Measurements from ENCODE around the gene COL7A1. TPM values are rescaled to one million over a fixed set of nuclear protein-coding genes. Genes with fewer than 3 reads are reported as not detected.
A peak's percentile ranks its signal among the peaks of the same experiment; 100 is the strongest.

Gene COL7A1
- polyA plus RNA-seq, 2 donors, result 60.7 to 265 TPM

GRCh38 chr3:48621461-48621869, 26.3 kb upstream of the COL7A1 start, which contains the start of gene TMEM89:
Gene TMEM89, minus strand, starts transcription at chr3:48621769. Its CDS starts 13 bp downstream, at chr3:48621756.
- 91 to 93% methylated on average over 16 to 19 of the region's 19 CpGs for WGBS, 2 donors
- peaks cover 5% of the 10 kb centered on the region in 2 donors for H3K9me3 ChIP-seq (ENCODE audit: control insufficient read depth in 2 of 2, insufficient read depth in 1 of 2, low read depth in 1 of 2, low read length in 1 of 2)
- H3K36me3 ChIP-seq (ENCODE audit: control insufficient read depth in 2 of 2, insufficient read depth in 2 of 2, low read length in 1 of 2), result peaks cover 0 to 14% of the 10 kb centered on the region in 2 donors
- no peak within 1 kb of the TSS for H3K4me3 ChIP-seq (ENCODE audit: low read depth in 1 of 2, low read length in 2 of 2)
- no peaks in the 10 kb centered on the region for H3K4me1 ChIP-seq (ENCODE audit: control insufficient read depth in 2 of 2, insufficient read depth in 2 of 2, low read length in 1 of 2)
- peaks cover 0 to 3% of the 10 kb centered on the region in 2 donors for H3K27me3 ChIP-seq (ENCODE audit: control insufficient read depth in 1 of 2, insufficient read depth in 2 of 2, low read length in 2 of 2)
- no peak within 1 kb of the TSS for H3K27ac ChIP-seq (ENCODE audit: low read depth in 2 of 2, low read length in 1 of 2)

- no peak overlapping the region for H3K4me3 ChIP-seq (ENCODE audit: low read depth in 1 of 2, low read length in 2 of 2)
- 79 to 86% methylated on average over 7 of the region's 7 CpGs for WGBS, 2 donors
- no peaks in the 10 kb centered on the region for H3K4me1 ChIP-seq (ENCODE audit: control insufficient read depth in 2 of 2, insufficient read depth in 2 of 2, low read length in 1 of 2)
- H3K27ac ChIP-seq (ENCODE audit: low read depth in 2 of 2, low read length in 1 of 2), result no peak overlapping the region
- peaks cover 0 to 3% of the 10 kb centered on the region in 2 donors for H3K27me3 ChIP-seq (ENCODE audit: control insufficient read depth in 1 of 2, insufficient read depth in 2 of 2, low read length in 2 of 2)
- H3K9me3 ChIP-seq (ENCODE audit: control insufficient read depth in 2 of 2, insufficient read depth in 1 of 2, low read depth in 1 of 2, low read length in 1 of 2), result peaks cover 5% of the 10 kb centered on the region in 2 donors
- H3K36me3 ChIP-seq (ENCODE audit: control insufficient read depth in 2 of 2, insufficient read depth in 2 of 2, low read length in 1 of 2), result peaks cover 0 to 2% of the 10 kb centered on the region in 2 donors
These were observed 24.7 kb upstream of the COL7A1 start for GRCh38 chr3:48619541-48620524.

- H3K4me3 ChIP-seq (ENCODE audit: low read depth in 1 of 2, low read length in 2 of 2), result no peak overlapping the region
- H3K36me3 ChIP-seq (ENCODE audit: control insufficient read depth in 2 of 2, insufficient read depth in 2 of 2, low read length in 1 of 2), result no peaks in the 10 kb centered on the region
- 94 to 98% methylated on average over 4 of the region's 4 CpGs for WGBS, 2 donors
- H3K9me3 ChIP-seq (ENCODE audit: control insufficient read depth in 2 of 2, insufficient read depth in 1 of 2, low read depth in 1 of 2, low read length in 1 of 2), result peaks cover 5% of the 10 kb centered on the region in 2 donors
- H3K27ac ChIP-seq (ENCODE audit: low read depth in 2 of 2, low read length in 1 of 2), result no peak overlapping the region
- peaks cover 0 to 3% of the 10 kb centered on the region in 2 donors for H3K27me3 ChIP-seq (ENCODE audit: control insufficient read depth in 1 of 2, insufficient read depth in 2 of 2, low read length in 2 of 2)
- no peaks in the 10 kb centered on the region for H3K4me1 ChIP-seq (ENCODE audit: control insufficient read depth in 2 of 2, insufficient read depth in 2 of 2, low read length in 1 of 2)
These were observed 22.4 kb upstream of the COL7A1 start for GRCh38 chr3:48617559-48617958.

- Histone ChIP-seq H3K4me1 (ENCODE audit: control insufficient read depth in 2 of 2, insufficient read depth in 2 of 2, low read length in 1 of 2) (peaks cover 0 to 2% of the 10 kb centered on the region in 2 donors), H3K4me3 (ENCODE audit: low read depth in 1 of 2, low read length in 2 of 2) (no peak overlapping the region), H3K27ac (ENCODE audit: low read depth in 2 of 2, low read length in 1 of 2) (no peak overlapping the region), H3K27me3 (ENCODE audit: control insufficient read depth in 1 of 2, insufficient read depth in 2 of 2, low read length in 2 of 2) (peaks cover 0 to 3% of the 10 kb centered on the region in 2 donors), H3K9me3 (ENCODE audit: control insufficient read depth in 2 of 2, insufficient read depth in 1 of 2, low read depth in 1 of 2, low read length in 1 of 2) (peaks cover 5% of the 10 kb centered on the region in 2 donors), H3K36me3 (ENCODE audit: control insufficient read depth in 2 of 2, insufficient read depth in 2 of 2, low read length in 1 of 2) (no peaks in the 10 kb centered on the region)
- WGBS, 2 donors, result 43 to 47% methylated on average over 3 of the region's 3 CpGs
These were observed 18.9 kb upstream of the COL7A1 start for GRCh38 chr3:48614044-48614443.

- WGBS, 2 donors, result 38 to 47% methylated on average over 1 of the region's 1 CpG
- H3K4me1 ChIP-seq (ENCODE audit: control insufficient read depth in 2 of 2, insufficient read depth in 2 of 2, low read length in 1 of 2), result peaks cover 0 to 2% of the 10 kb centered on the region in 2 donors
- H3K27me3 ChIP-seq (ENCODE audit: control insufficient read depth in 1 of 2, insufficient read depth in 2 of 2, low read length in 2 of 2), result peaks cover 0 to 3% of the 10 kb centered on the region in 2 donors
- H3K9me3 ChIP-seq (ENCODE audit: control insufficient read depth in 2 of 2, insufficient read depth in 1 of 2, low read depth in 1 of 2, low read length in 1 of 2), result peaks cover 2 to 3% of the 10 kb centered on the region in 2 donors
- no peak overlapping the region for H3K27ac ChIP-seq (ENCODE audit: low read depth in 2 of 2, low read length in 1 of 2)
- H3K36me3 ChIP-seq (ENCODE audit: control insufficient read depth in 2 of 2, insufficient read depth in 2 of 2, low read length in 1 of 2), result no peaks in the 10 kb centered on the region
- H3K4me3 ChIP-seq (ENCODE audit: low read depth in 1 of 2, low read length in 2 of 2), result no peak overlapping the region
These were observed 17.2 kb upstream of the COL7A1 start for GRCh38 chr3:48612309-48612708.

GRCh38 chr3:48609088-48610005, 14.2 kb upstream of the COL7A1 start, which contains the start of gene UQCRC1:
Gene UQCRC1, minus strand, starts transcription at chr3:48609646. Its CDS starts 26 bp downstream, at chr3:48609620.
- peaks cover 8 to 13% of the 10 kb centered on the region in 2 donors for H3K36me3 ChIP-seq (ENCODE audit: control insufficient read depth in 2 of 2, insufficient read depth in 2 of 2, low read length in 1 of 2)
- H3K4me1 ChIP-seq (ENCODE audit: control insufficient read depth in 2 of 2, insufficient read depth in 2 of 2, low read length in 1 of 2), result peaks cover 0 to 2% of the 10 kb centered on the region in 2 donors
- peak within 1 kb of the TSS; percentile 80 to 96 for H3K27ac ChIP-seq (ENCODE audit: low read depth in 2 of 2, low read length in 1 of 2)
- peak within 1 kb of the TSS; percentile 84 to 96 for H3K4me3 ChIP-seq (ENCODE audit: low read depth in 1 of 2, low read length in 2 of 2)
- H3K9me3 ChIP-seq (ENCODE audit: control insufficient read depth in 2 of 2, insufficient read depth in 1 of 2, low read depth in 1 of 2, low read length in 1 of 2), result no peaks in the 10 kb centered on the region
- no peaks in the 10 kb centered on the region for H3K27me3 ChIP-seq (ENCODE audit: control insufficient read depth in 1 of 2, insufficient read depth in 2 of 2, low read length in 2 of 2)
- WGBS, 2 donors, result 2 to 3% methylated on average over 82 to 86 of the region's 86 CpGs

- Histone ChIP-seq H3K4me1 (ENCODE audit: control insufficient read depth in 2 of 2, insufficient read depth in 2 of 2, low read length in 1 of 2) (peaks cover 0 to 2% of the 10 kb centered on the region in 2 donors), H3K4me3 (ENCODE audit: low read depth in 1 of 2, low read length in 2 of 2) (no peak overlapping the region), H3K36me3 (ENCODE audit: control insufficient read depth in 2 of 2, insufficient read depth in 2 of 2, low read length in 1 of 2) (peaks cover 20 to 31% of the 10 kb centered on the region in 2 donors), H3K27me3 (ENCODE audit: control insufficient read depth in 1 of 2, insufficient read depth in 2 of 2, low read length in 2 of 2) (no peaks in the 10 kb centered on the region), H3K27ac (ENCODE audit: low read depth in 2 of 2, low read length in 1 of 2) (no peak overlapping the region), H3K9me3 (ENCODE audit: control insufficient read depth in 2 of 2, insufficient read depth in 1 of 2, low read depth in 1 of 2, low read length in 1 of 2) (no peaks in the 10 kb centered on the region)
- WGBS, 2 donors, result 91% methylated on average over 5 of the region's 5 CpGs
These were observed 12.4 kb upstream of the COL7A1 start for GRCh38 chr3:48607519-48607918.

- 37 to 54% methylated on average over 2 of the region's 2 CpGs for WGBS, 2 donors
- H3K27me3 ChIP-seq (ENCODE audit: control insufficient read depth in 1 of 2, insufficient read depth in 2 of 2, low read length in 2 of 2), result no peaks in the 10 kb centered on the region
- H3K36me3 ChIP-seq (ENCODE audit: control insufficient read depth in 2 of 2, insufficient read depth in 2 of 2, low read length in 1 of 2), result peaks cover 37 to 62% of the 10 kb centered on the region in 2 donors
- H3K27ac ChIP-seq (ENCODE audit: low read depth in 2 of 2, low read length in 1 of 2), result no peak overlapping the region
- no peak overlapping the region for H3K4me3 ChIP-seq (ENCODE audit: low read depth in 1 of 2, low read length in 2 of 2)
- peaks cover 2 to 32% of the 10 kb centered on the region in 2 donors for H3K4me1 ChIP-seq (ENCODE audit: control insufficient read depth in 2 of 2, insufficient read depth in 2 of 2, low read length in 1 of 2)
- H3K9me3 ChIP-seq (ENCODE audit: control insufficient read depth in 2 of 2, insufficient read depth in 1 of 2, low read depth in 1 of 2, low read length in 1 of 2), result no peaks in the 10 kb centered on the region
These were observed 6.5 kb upstream of the COL7A1 start for GRCh38 chr3:48601622-48601994.

Measured in esophagus (tissue), 2 donors.